ENCODE measurements around the gene ACSL6.

- no peak for TF ChIP-seq POLR2A (IDR thresholded peaks at IDR 0.05)
- no peak for TF ChIP-seq CTCF (IDR thresholded peaks at IDR 0.05 in 8 of 11, conservative IDR thresholded peaks at IDR 0.05 in 3 of 11)
Measured at GRCh38 chr5:132024789-132025402, 13.4 kb upstream of the ACSL6 start.

All from spleen (tissue), 7 donors.